Panc1 (cell line): ENCODE results near the gene SI. TPM values are rescaled to one million over a fixed set of nuclear protein-coding genes. Genes with fewer than 3 reads are reported as not detected.

Experiments used
- ATAC-seq: fragments of 200-7000 bp; cut with Tn5 transposase; 2 replicates; pipeline ENCODE4 v1.9.1; 2020; ENCODE audit warnings: mild to moderate bottlenecking, moderate library complexity
- Bru-seq: library from RNA; stranded (reverse); fragments of 400-500 nt; gene quantifications from one replicate; lab custom pipeline; 2021; lab: Mats Ljungman, UMichigan
- BruChase-seq, 2 experiments: library from RNA; stranded (reverse); fragments of 400-500 nt; gene quantifications; one replicate each; lab custom pipeline; 2021; lab: Mats Ljungman, UMichigan
- BruUV-seq: library from RNA; stranded (reverse); fragments of 400-500 nt; replicated peaks from 2 replicates; lab custom pipeline; 2021; lab: Mats Ljungman, UMichigan
- CTCF ChIA-PET: fragments of 300-600 bp; sonication (Branson Sonifier 250); formaldehyde crosslinking; loops from one replicate; lab custom pipeline; 2022; ENCODE audit warnings: antibody characterized with exemption; lab: Charles Lee
- POLR2A ChIA-PET: fragments of 300-600 bp; sonication (Branson Sonifier 250); formaldehyde crosslinking; loops from one replicate; lab custom pipeline; 2022; ENCODE audit warnings: antibody characterized with exemption; lab: Charles Lee
- DNase-seq: peaks from one replicate; pipeline ENCODE4 v3.0.0-alpha.2; 2010; ENCODE audit warnings: low read depth, low spot score
- H3K27ac ChIP-seq: 2 replicates; pipeline ENCODE4 v1.5.1; 2011; ENCODE audit warnings: mild to moderate bottlenecking, low read length, inconsistent platforms
- H3K27me3 ChIP-seq: fragments of 200-500 bp; sonication (Bioruptor generic); 2 replicates; pipeline ENCODE4 v1.6.0; 2014; ENCODE audit warnings: low read length, inconsistent platforms; ENCODE audit not compliant: control insufficient read depth, insufficient read depth
- H3K36me3 ChIP-seq: fragments of 200-500 bp; sonication (Bioruptor generic); 2 replicates; pipeline ENCODE4 v1.5.1; 2014; ENCODE audit warnings: inconsistent platforms, mild to moderate bottlenecking, low read length, moderate library complexity; ENCODE audit not compliant: control insufficient read depth, insufficient read depth
- H3K4me1 ChIP-seq: 2 replicates; pipeline ENCODE4 v1.5.1; 2011; ENCODE audit warnings: inconsistent platforms, mild to moderate bottlenecking, low read length, moderate library complexity; ENCODE audit not compliant: control insufficient read depth, insufficient read depth
- H3K4me3 ChIP-seq, 2 experiments: 2 replicates each; pipeline ENCODE4 v1.5.1; 2011 to 2012; ENCODE audit warnings: low read depth in 2 of 2, low read length in 2 of 2, mild to moderate bottlenecking in 2 of 2, inconsistent platforms in 1 of 2, moderate library complexity in 1 of 2
- H3K9me3 ChIP-seq: fragments of 200-500 bp; sonication (Bioruptor generic); 2 replicates; pipeline ENCODE4 v1.5.1; 2014; ENCODE audit warnings: low read depth, mild to moderate bottlenecking, inconsistent platforms, low read length, moderate library complexity; ENCODE audit not compliant: control insufficient read depth, insufficient read depth
- POLR2AphosphoS5 ChIP-seq: IDR thresholded peaks from 2 replicates; pipeline ENCODE4 v1.6.1; 2012; ENCODE audit warnings: mild to moderate bottlenecking, low read depth, low read length, moderate library complexity
- SIN3A ChIP-seq: IDR thresholded peaks from 2 replicates; pipeline ENCODE4 v1.6.1; 2012; ENCODE audit warnings: low read depth, mild to moderate bottlenecking, low read length, moderate library complexity, borderline replicate concordance; ENCODE audit not compliant: insufficient read depth
- TCF7L2 ChIP-seq: IDR thresholded peaks from 2 replicates; pipeline ENCODE4 v1.6.1; 2011; ENCODE audit warnings: mild to moderate bottlenecking, low read depth, low read length, inconsistent platforms
- in situ Hi-C: cut with HindIII; loops from 2 replicates; pipeline ENCODE4 v1.10.0; 2016; ENCODE audit warnings: low sequenced_read_pairs, low pct_unique_long_range_greater_than_20kb
- intact Hi-C: fragments of 100-400 bp; cut with micrococcal nuclease; formaldehyde crosslinking; loops from one replicate; pipeline ENCODE4 v1.10.0; 2022; ENCODE audit not compliant: unreplicated experiment
- long read RNA-seq: library from polyadenylated mRNA; unstranded; transcript quantifications from one replicate; pipeline ENCODE4 v2.0.0, GENCODE V29; 2021; ENCODE audit not compliant: unreplicated experiment
- polyA plus RNA-seq: library from polyadenylated mRNA; unstranded; fragments of >200 nt; gene quantifications from one replicate; pipeline ENCODE4 v1.2.1, GENCODE V29; 2012; ENCODE audit warnings: missing spikeins; ENCODE audit not compliant: insufficient read length
- total RNA-seq: library from RNA; stranded (reverse); gene quantifications from one replicate; pipeline ENCODE4 v1.2.1, GENCODE V29; 2021; ENCODE audit not compliant: unreplicated experiment
- TF ChIP-seq, protein P1 (sequence below): fragments of 450-650 bp; IDR thresholded peaks from 2 replicates; pipeline ENCODE4 v1.5.1; 2017; ENCODE audit warnings: mild to moderate bottlenecking
- TF ChIP-seq, protein P2 (sequence below), 2 experiments: IDR thresholded peaks; 2 replicates each; pipeline ENCODE4 v1.6.1; 2011 to 2012; ENCODE audit warnings: low read depth in 2 of 2, control low read depth in 1 of 2, low read length in 1 of 2, mild to moderate bottlenecking in 1 of 2, moderate library complexity in 1 of 2; ENCODE audit not compliant: insufficient read depth in 1 of 2

The SI gene
- total RNA-seq = not detected
- not detected for polyA plus RNA-seq
- percentile 1 among the genes with signal in this experiment for Bru-seq, nascent RNA
- BruChase-seq, experiment 1, labeled RNA remaining after a 2-hour chase = percentile 2 among the genes with signal in this experiment
- not detected for BruChase-seq, experiment 2, labeled RNA remaining after a 6-hour chase
- long read RNA-seq = 0 reads

- Histone ChIP-seq H3K4me1 (no peaks in the 10 kb centered on the region), H3K4me3 (no peak within 1 kb of the TSS), H3K36me3 (no peaks in the 10 kb centered on the region), H3K9me3 (no peaks in the 10 kb centered on the region), H3K27ac (no peak within 1 kb of the TSS), H3K27me3 (no peaks in the 10 kb centered on the region)
- CTCF ChIA-PET = no interaction called here
- BruUV-seq = no TSS peak
- POLR2A ChIA-PET = no interaction called here
- no peak for ATAC-seq
- TF ChIP-seq, protein P1, sequence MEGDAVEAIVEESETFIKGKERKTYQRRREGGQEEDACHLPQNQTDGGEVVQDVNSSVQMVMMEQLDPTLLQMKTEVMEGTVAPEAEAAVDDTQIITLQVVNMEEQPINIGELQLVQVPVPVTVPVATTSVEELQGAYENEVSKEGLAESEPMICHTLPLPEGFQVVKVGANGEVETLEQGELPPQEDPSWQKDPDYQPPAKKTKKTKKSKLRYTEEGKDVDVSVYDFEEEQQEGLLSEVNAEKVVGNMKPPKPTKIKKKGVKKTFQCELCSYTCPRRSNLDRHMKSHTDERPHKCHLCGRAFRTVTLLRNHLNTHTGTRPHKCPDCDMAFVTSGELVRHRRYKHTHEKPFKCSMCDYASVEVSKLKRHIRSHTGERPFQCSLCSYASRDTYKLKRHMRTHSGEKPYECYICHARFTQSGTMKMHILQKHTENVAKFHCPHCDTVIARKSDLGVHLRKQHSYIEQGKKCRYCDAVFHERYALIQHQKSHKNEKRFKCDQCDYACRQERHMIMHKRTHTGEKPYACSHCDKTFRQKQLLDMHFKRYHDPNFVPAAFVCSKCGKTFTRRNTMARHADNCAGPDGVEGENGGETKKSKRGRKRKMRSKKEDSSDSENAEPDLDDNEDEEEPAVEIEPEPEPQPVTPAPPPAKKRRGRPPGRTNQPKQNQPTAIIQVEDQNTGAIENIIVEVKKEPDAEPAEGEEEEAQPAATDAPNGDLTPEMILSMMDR = no peak
- no peak for TF ChIP-seq TCF7L2
- no peak for TF ChIP-seq SIN3A
- TF ChIP-seq, protein P2, sequence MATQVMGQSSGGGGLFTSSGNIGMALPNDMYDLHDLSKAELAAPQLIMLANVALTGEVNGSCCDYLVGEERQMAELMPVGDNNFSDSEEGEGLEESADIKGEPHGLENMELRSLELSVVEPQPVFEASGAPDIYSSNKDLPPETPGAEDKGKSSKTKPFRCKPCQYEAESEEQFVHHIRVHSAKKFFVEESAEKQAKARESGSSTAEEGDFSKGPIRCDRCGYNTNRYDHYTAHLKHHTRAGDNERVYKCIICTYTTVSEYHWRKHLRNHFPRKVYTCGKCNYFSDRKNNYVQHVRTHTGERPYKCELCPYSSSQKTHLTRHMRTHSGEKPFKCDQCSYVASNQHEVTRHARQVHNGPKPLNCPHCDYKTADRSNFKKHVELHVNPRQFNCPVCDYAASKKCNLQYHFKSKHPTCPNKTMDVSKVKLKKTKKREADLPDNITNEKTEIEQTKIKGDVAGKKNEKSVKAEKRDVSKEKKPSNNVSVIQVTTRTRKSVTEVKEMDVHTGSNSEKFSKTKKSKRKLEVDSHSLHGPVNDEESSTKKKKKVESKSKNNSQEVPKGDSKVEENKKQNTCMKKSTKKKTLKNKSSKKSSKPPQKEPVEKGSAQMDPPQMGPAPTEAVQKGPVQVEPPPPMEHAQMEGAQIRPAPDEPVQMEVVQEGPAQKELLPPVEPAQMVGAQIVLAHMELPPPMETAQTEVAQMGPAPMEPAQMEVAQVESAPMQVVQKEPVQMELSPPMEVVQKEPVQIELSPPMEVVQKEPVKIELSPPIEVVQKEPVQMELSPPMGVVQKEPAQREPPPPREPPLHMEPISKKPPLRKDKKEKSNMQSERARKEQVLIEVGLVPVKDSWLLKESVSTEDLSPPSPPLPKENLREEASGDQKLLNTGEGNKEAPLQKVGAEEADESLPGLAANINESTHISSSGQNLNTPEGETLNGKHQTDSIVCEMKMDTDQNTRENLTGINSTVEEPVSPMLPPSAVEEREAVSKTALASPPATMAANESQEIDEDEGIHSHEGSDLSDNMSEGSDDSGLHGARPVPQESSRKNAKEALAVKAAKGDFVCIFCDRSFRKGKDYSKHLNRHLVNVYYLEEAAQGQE (IDR thresholded peaks at IDR 0.05; ENCODE audit: insufficient read depth in 1 of 2, low read depth in 2 of 2, low read length in 1 of 2) = no peak
- TF ChIP-seq POLR2AphosphoS5 = no peak
- no peak for DNase-seq
- in situ Hi-C loops = no loop called here
- intact Hi-C loops = no loop called here
Measured at GRCh38 chr3:165078293-165078692, at the start of gene SI. SI (minus strand) TSS chr3:165078496; CDS start chr3:165076012, 2,484 bp downstream.

DNA sequence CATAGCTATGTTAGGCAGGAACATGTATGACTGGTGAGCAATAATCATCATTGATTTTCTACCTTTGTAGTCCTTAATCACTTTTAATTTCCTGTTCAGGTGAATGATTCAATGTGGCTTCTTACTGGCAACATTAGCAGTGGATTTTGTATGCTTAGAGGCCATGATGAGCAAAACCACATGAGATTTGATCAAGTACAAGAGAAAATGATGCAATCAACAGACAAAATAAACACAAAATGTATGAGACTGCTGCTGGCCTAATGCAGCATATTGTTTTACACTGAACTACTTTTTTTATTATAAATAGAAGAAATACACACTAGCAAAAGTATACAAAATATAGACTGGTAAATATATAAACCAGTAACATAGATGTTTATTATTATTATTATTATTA is 47.5 kb upstream of the SI start:
- no TSS peak for BruUV-seq
- POLR2A ChIA-PET = no interaction called here
- Histone ChIP-seq H3K27ac (no peak overlapping the region), H3K4me3 (no peak overlapping the region), H3K9me3 (no peaks in the 10 kb centered on the region), H3K27me3 (no peaks in the 10 kb centered on the region), H3K36me3 (no peaks in the 10 kb centered on the region), H3K4me1 (no peaks in the 10 kb centered on the region)
- TF ChIP-seq POLR2AphosphoS5 = no peak
- TF ChIP-seq, protein P1 = no peak
- TF ChIP-seq SIN3A = no peak
- TF ChIP-seq TCF7L2 = no peak
- TF ChIP-seq, protein P2 (IDR thresholded peaks at IDR 0.05; ENCODE audit: insufficient read depth in 1 of 2, low read depth in 2 of 2, low read length in 1 of 2) = no peak
- DNase-seq (no peak), ATAC-seq (no peak)
- CTCF ChIA-PET = no interaction called here
- intact Hi-C loops = no loop called here
- in situ Hi-C loops = no loop called here
